ENCODE measurements around the gene IMMP2L.

DNA sequence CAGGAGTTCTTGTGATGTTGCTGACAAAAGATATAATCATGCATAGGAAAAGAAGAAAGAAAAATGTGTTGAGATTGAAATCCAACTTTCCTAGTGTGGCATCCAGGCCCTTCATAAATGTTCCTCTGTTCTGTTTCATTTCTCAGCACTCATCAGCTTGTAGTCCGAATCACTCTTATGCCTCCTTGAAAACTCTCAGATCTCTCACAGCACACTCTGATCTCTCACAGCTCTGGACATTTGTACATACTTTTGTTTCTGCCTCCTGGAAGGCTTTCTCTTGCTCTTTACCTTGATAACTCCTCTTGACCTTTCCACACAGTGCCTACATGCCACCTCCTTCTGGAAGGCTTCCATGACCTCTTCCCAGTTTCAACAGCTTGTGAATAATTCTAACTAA lies 880.4 kb downstream of the IMMP2L start:
- TF ChIP-seq SUZ12 (IDR thresholded peaks at IDR 0.05) (no peak), FOXA1 (IDR thresholded peaks at IDR 0.05) (no peak), ARNT (IDR thresholded peaks at IDR 0.05) (no peak), PKNOX1 (IDR thresholded peaks at IDR 0.05) (no peak)
